Measurements from ENCODE around the gene MYRFL.
A peak's percentile ranks its signal among the peaks of the same experiment; 100 is the strongest.
"Not testable (repeated sequence)": the region's sequence is repeated elsewhere in the genome, so short reads cannot be mapped to it uniquely, and the experiment has no call there.

Gene MYRFL

DNA sequence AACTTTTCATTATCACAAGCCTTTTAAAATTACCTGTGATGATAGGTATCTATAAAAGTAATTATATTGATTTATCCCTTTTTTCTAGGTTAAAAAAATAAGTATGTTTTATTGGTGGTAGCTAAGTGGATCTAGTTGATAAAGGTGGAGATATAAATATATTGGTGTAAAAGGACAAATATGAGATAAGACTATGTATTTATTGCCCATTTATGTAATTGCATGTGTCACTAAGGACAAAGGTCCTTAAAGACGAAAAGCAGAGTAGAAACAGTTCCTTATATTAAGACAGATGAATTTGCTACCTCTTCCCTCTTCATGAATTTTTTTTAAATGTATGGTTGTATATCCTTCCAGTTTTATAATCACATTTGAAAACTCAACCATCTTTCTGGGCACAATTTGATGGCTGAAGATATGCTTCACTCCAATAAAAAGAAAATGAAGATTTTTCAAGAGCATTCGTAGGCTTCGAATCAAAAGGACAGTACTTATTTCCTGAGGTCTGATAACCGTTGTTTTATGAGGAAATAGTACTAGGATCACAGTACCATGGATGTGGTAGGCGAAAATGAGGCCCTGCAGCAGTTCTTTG lies at the start of gene MYRFL:
Gene MYRFL (plus strand): TSS at position 262 of the 595 bp plus-strand sequence. CDS start 291 bp downstream, at position 553.
- no peak for DNase-seq (ENCODE audit: low read depth, low spot score)

DNA sequence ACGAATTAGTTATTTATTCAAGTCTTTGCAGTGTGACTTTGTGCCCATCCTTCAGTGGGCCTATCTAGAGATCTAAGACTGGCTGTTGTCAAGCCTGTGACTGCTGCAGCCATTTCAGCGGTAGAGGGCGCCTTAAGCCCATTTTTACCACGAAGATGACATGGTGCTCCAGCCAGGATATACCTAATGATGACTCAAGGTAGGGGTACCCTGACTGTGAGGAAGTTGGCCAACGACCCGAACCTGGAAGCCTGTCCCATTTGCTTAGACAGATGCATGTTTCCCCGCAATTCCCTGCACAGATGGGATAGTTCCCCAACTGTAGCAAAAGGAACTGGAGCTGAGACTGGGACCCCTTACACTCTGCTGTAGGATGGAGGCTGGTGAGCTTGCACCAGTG lies 45.1 kb upstream of the MYRFL start:
- DNase-seq (ENCODE audit: low read depth, low spot score), result peak; percentile 35

DNA sequence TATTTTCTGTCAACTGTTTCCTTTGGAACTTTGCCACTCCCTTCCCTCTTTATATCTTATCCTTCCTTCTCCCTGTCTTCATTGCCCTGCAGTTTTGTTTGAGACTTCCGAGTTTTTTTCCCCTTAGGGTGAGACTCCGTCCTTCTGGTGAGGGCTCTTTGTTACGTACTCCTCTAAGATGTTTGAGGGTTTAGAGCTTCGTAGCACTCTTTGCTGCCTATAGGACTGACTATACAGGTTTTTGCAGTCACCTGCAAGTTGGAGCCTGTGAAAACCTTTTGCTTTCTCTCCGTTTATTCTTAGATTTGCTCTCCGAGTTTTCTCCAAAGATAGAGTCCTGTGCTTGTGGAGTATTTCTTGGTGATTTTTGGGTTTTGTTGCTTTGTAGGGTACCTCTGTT lies 41.7 kb upstream of the MYRFL start:
- no peak for DNase-seq (ENCODE audit: low read depth, low spot score)

DNA sequence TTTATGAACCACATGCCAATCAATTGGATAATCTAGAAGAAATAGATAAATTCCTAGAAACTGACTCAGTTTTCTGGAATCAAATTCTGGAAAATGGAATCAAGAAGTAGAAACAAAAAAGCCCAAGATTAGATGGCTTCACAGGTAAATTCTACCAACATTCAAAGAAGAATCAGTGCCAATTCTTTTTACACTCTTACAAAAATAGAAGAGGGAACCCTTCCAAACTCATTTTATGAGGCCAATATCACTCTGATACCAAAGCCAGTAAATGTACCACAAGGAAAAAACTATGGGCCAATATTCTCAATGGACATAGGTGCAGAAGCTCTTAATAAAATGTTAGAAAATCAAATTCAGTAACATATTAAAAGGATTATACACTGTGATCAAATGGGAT lies 35.7 kb upstream of the MYRFL start:
- DNase-seq (ENCODE audit: low read depth, low spot score), result no peak

DNA sequence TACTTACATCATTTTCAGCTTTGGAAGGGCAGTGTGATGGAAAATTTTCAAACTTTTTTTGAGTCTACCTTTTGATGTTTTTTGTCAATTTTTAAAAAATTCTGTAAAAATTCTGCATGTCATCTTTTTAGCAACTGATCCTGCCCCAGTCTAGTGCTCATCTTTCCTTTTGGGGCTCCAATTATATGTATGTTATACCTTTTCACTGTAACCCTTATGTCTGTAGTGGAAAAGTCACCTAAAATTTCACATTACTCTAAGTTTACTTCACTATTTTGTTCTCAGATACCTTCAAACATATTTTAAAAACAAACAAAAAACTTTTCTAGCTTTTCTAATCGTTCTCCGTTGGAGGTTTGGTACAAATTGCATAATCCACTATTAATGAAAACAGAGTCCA lies 32.5 kb upstream of the MYRFL start:
- DNase-seq (ENCODE audit: low read depth, low spot score), result no peak

DNA sequence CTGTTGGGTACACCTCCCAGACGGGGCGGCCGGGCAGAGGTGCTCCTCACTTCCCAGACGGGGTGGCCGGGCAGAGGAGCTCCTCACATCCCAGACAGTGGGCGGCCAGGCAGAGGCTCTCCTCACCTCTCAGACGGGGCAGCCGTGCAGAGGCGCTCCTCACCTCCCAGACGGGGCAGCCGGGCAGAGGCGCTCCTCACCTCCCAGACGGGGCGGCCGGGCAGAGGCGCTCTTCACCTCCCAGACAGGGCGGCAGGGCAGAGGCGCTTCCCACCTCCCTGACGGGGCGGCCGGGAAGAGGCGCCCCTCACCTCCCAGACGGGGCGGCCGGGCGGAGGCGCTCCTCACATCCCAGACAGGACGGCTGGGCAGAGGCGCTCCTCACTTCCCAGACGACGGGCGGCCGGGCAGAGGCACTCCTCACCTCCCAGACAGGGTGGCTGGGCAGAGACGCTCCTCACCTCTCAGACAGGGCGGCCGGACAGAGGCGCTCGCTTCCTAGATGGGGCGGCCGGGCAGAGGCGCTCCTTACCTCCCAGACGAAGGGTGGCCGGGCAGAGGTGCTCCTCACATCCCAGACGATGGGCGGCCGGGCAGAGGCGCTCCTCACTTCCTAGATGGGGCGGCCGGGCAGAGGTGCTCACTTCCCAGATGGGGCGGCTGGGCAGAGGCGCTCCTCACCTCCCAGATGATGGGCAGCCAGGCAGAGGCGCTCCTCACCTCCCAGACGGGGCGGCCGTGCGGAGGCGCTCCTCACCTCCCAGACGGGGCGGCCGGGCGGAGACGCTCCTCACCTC lies 17.7 kb upstream of the MYRFL start:
- DNase-seq (ENCODE audit: low read depth, low spot score), result not testable (repeated sequence)

DNA sequence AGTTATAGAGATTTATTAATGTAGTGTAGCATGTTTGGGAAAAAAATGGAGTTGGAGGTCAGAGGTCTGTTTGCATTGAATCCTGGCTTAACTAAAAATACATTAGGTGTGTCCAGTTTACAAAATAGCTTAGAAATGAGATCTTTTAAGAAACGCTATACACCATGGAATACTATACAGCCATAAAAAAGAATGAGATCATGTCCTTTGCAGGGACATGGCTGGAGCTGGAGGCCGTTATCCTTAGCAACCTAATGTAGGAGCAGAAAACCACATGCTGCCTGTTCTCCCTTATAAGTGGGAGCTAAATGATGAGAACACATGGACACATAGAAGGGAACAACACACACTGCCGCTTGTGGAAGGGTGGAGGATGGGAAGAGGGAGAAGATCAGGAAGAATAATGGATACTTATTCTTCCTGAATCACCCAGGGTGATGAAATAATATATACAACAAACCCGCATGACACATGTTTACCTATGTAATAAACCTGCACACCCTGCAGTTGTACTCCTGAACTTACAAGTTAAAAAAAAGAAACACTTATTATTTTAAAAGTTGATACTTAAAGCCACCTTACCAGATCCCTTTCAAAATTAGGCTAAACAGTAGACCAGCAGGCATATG lies 14.0 kb upstream of the MYRFL start:
- DNase-seq (ENCODE audit: low read depth, low spot score), result no peak

DNA sequence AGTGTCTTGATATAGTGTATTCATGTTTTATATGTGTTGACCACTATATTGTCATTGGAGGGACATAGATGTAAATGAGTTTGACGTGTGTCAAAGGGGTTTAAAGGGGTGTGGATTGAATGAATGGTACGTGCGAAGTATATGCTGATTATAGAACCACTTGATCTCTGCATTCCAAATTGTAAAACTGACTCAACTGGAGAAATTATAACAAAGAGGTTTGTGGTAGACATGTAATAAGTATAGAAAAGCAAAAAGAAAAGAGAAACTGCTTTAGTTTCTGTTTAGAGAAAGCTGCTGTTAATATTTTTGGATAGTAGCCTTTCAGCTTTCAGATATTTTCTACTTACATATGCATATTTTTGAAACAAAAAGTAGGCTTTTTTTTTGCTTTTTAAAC lies 8.9 kb upstream of the MYRFL start:
- no peak for DNase-seq (ENCODE audit: low read depth, low spot score)

DNA sequence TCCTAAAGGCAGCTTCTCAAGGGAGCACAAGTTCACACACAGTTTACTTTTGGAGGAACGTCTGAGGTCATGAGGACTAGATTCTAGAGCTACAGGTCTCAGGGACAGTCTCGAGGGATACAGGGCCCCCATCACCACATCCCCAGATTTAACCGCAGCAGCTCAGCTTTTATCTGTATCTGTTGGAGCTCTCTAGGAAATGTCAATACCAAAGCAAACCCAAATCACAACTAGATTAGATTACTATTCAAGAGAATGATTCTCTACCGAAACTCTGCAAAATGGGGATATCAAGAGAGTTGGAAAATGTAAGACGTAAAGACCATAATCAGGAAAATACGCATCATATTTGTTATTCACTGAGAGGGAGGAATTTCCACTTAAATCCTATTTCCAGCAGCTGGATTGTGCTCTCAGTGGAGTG lies 4.0 kb upstream of the MYRFL start:
- no peak for DNase-seq (ENCODE audit: low read depth, low spot score)

DNA sequence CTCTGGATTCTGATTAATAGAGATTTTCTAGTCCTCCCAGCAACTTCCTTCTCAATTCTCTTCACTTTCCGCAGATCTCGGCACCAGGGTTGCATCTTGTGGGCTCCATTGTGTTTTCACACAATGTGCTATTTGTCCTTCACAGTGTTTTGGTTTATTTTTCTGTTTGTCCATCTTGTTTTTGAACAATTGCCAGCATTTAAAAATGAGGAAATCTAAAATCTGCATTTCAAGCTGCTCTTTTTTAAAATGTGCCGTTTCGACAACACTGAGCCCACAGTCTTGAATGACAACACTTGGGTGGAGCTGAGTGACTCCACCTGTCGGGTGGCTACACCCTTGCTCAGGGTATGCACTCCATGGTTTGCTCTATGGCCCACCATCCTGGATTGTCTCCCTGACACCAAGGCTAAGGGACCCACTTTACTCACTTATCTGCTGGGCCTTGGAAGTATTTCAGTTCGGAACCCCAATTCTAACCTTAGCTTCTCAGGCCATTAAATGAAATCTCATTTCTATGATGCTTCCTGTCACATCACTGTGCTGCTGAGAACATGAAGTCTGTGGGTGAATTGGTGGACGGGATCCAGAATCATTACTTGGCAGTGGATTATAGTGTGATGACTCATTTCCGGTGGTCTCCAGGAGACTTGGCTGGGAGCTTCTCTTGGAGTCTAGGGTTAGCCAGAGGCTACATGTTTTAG lies 3.4 kb upstream of the MYRFL start:
- no peak for DNase-seq (ENCODE audit: low read depth, low spot score)

DNA sequence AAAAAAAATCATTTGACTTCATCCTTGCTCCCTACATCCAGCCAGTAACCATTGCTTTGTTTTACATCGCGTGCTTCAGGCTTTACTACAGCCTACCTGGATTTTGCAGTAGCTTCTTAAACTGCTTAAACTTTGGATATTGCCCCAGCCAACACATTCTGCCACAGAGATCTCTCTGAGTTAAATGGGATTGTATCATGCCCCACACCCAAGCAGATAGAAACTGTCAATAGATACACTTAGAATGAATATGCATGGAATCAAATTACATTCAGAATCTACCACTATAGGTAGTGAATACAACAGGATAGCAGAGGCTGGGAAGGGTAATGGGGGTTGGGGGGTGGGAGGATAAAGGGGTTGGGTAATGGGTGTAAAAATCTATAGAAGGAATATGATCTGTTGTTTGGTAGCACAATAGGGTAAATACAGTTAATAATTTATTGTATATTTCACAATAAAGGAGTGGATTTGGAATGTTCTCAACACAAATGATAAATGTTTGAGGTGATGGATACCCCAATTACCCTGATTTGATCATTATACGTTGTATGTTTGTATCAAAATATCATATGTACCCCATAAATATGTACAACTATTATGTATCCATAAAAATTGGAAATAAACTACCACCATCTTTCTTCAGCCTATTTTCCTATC lies 2.7 kb upstream of the MYRFL start:
- DNase-seq (ENCODE audit: low read depth, low spot score), result no peak

DNA sequence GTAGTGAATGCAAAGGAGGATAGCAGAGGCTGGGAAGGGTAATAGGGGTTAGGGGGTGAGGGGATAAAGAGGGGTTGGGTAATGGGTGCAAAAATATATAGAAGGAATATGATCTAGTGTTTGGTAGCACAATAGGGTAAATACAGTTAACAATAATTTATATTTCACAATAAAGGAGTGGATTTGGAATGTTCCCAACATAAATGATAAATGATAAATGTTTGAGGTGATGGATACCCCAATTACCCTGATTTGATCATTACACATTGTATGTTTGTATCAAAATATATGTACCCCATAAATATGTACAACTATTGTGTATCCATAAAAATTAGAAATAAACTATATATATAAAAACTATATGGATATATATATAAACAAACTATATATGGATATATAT lies 999 bp upstream of the MYRFL start:
- no peak for DNase-seq (ENCODE audit: low read depth, low spot score)

DNA sequence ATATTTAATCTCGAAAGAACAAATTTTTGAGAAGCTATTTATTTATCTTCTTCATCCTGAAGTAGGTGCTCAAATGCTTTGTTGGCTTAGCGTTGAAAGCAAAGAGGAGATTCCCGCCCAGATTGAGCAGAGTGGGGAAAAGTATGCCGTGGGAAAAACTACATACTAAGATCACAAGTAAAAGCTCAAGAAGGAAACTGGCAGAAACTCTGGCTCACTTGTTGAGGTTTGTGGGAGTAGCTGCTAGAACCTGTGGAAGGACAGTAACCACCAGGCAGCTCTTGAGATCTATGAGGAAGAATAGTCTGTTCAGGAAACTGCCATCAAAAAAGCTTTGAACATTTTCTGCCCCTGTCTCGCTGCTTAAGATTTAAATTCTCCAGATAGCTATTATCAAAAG lies 3.9 kb downstream of the MYRFL start:
- DNase-seq (ENCODE audit: low read depth, low spot score), result no peak

DNA sequence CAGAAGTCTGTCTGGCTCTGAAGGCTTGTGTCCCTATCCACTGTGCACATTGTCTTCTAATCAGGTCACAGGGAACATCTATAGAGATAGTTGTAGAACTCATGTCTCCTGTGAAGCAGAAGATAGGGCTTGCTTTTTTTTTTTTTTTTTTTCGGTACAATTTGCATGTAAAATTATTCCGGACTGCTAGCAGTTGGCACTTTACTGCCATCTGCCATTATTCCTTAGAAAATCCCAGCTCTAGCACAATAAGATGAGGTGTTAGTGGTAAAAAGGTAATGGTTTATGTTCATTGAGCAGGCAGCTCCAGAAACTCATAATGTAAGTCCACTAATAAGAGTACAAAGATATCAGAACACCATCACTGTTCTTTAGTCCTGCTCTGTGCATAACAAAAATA lies 8.7 kb downstream of the MYRFL start:
- DNase-seq (ENCODE audit: low read depth, low spot score), result no peak

DNA sequence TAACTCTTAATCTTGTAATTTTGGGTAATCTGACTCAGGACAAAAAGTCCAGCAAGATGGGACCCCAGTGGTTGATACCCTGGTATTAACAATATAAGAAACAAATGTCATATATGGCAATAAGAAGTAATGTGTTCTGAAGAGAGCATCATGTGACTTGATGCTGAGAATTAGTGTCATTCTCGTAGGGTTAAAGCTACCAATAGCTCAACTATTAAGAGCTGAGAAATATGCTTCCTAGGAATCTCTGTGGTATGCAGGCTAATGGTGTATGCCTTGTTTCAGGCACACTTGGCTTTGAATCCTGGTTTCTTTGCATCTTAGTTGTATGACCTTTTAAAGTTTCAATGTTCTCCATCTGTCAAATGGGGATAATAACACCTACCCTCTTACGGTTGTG lies 9.1 kb downstream of the MYRFL start:
- DNase-seq (ENCODE audit: low read depth, low spot score), result no peak

DNA sequence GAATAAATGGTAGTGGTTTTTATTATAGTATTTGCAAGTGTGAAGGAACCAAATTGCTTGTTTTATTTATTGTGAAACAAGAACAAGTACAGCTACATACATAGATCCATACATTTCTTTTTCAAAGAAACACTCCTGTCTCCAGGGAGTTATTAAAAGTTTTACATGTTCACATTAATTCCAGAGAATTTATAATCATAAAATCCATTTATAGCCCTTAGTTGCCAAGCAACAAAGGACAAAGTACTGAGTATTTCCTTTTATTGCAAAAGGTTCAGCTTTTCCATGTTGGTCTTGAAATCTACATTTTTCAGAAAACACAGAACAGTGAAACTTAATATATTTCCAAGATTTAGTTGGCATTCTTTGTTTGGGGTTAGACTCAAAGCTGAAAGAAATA lies 9.5 kb downstream of the MYRFL start:
- DNase-seq (ENCODE audit: low read depth, low spot score), result no peak

DNA sequence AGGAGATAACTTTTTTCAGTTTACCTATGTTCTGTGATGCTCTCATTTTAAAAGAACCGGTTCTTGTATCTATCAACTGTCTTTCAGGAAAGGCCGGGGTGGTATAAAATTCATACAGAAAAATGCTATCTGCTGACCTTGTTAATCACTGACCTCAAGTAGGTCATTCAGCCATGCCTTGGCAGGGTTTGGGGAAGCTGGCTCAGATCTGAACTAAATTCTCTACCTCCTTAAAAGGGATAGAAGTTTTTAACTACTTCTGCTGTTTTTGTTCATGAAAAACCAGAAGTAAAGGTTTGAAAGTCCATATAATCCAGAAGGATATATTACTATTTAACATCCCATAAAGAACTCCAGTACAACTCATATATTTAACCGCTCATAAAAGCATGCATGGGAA lies 10.1 kb downstream of the MYRFL start:
- no peak for DNase-seq (ENCODE audit: low read depth, low spot score)

DNA sequence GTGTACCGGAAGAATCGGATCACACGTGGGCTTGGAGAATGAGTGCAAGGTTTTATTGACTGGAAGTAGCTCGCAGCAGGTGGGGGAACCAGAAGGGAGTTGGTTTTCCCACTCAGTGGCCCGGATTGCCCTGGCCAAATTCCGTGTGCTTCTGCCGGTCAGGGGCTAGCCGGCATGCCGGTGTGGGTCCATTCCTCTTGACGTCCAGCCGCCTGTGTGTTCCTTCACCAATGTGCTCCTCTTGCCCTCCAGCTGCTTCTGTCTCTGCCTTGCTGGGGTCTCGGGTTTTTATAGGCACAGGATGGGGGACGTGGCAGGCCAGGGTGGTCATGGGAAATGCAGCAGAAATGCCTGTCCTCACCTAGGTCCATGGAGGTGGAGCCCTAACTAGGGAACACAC lies 11.0 kb downstream of the MYRFL start:
- DNase-seq (ENCODE audit: low read depth, low spot score), result no peak

DNA sequence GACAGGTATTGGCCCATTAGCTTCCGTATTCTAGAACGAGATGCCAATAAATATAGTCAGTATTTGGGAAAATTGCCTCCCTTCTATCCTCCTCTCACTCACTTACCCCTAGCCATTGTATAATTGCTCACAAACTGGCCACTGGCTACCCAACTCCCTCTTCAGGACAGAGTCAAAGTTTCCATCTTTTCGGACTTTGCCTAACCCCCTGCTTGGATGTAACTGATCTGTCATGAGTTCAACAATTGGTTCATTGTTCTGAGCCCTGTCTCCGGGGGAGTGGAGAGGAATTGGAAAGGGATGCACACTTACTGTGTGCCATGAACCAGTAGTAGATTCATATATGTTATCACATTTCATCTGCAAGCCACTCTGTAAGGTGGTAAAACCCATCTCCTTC lies 12.2 kb downstream of the MYRFL start:
- DNase-seq (ENCODE audit: low read depth, low spot score), result no peak

DNA sequence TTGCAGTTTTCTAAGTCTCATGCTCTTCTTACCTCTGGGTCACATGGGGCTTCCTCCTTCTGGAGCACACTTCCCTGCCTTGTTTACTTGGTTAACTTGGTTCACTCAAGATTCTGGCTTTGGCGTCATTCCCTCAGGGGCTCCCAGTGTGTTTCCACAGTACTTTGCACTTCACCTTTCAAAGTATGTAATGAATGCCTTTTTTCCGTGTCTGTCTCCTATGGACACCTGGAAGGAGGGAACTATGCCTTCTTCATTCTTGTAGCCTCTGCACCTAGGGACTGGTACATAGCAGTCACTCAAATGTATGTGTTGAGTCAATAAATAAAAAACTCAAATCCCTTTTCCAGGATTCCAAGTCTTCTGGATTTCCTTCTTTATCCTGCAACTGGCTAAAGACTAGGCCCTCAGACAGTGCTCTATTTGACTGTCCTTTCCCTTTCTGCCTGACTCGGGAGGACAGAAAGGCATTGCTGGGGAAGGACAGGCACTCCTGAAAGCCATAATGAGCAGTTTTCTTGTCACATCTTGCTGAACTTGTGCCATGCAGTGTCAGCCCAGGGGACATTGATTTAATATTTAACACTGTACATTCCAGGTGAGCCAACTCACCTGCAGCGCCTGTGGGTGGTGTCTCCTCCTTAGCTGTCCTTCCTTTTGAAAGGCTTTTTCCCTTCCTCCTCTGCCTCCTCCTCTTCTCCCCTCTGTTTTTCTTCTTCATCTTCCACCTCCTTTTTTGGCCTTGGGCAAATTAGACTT lies 12.8 kb downstream of the MYRFL start:
- no peak for DNase-seq (ENCODE audit: low read depth, low spot score)

DNA sequence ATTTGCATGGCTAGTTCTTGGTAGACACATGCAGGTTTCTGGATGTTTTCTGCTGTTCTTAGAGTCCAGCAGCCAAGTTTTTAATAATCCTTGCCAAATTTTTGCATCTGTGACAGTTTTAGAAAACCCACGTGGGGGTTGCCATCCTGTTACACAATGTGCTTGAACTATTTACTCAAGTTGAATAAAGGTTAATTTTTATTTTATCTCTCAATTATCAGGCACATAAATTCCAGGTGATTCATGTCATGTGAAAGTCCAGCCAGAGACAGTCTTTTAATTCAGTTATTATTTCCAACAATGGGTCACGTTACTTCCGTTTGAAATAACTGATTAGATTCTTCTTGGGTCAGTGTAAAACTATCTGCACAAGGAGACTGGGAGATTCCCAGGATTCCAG lies 15.7 kb downstream of the MYRFL start:
- no peak for DNase-seq (ENCODE audit: low read depth, low spot score)
